NAMALWA (cell line): ENCODE results near the gene FAM20A.

ENCODE experiments used
- DNase-seq: peaks from one replicate; pipeline ENCODE4 v3.0.0-alpha.2; 2015; ENCODE audit warnings: low spot score

FAM20A gene

DNA sequence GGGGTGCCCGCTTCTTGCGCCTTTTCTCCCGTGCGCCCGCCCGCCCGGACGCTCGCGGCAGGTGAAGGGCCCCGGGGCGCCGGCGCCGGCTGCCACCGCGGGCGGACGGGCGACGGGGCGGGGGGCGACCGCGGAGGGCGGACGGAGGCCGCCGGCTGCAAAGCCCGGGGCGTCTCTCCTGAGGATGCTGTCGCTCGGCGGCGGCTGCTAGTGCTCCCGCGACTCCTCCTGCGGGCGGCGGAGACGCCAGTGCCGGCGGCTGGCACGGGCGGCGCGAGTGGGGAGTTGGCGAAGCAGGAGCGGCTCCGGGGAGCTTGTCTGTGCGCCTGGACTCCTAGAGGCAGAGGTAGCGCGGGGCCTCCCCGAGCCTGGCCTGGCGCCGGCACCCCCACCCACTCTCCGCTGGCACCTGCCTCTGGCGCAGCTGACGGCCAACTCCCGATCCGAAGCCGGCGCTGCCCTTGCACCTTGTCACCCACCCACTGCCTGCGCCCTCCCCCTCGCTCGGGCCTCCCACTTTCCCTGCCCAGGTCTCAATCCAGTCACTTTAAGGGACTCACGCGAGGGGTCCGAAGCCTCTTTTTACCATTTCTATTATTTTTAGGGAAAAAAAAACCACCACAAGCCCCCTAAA lies at the start of gene FAM20A:
FAM20A (minus strand) TSS at position 437 of the 634 bp plus-strand sequence. CDS start 701 bp downstream, outside the sequence.
- no peak for DNase-seq

DNA sequence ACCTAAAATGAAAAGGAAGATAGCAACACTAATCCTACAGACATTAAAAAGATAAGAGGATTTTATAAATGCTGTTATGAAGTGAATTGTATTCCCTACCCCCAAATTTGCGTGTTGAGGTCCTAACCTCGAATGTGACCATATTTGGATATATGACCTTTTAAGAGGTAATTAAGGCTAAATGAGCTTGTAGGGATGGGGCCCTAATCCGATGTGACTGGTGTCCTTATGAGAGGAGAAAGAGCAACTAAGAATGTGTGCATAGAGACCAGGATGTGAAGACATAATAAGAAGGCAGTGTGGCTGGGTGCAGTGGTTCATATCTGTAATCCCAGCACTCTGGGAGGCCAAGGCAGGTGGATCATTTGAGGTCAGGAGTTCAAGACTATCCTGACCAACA lies 48.2 kb upstream of the FAM20A start:
- no peak for DNase-seq

DNA sequence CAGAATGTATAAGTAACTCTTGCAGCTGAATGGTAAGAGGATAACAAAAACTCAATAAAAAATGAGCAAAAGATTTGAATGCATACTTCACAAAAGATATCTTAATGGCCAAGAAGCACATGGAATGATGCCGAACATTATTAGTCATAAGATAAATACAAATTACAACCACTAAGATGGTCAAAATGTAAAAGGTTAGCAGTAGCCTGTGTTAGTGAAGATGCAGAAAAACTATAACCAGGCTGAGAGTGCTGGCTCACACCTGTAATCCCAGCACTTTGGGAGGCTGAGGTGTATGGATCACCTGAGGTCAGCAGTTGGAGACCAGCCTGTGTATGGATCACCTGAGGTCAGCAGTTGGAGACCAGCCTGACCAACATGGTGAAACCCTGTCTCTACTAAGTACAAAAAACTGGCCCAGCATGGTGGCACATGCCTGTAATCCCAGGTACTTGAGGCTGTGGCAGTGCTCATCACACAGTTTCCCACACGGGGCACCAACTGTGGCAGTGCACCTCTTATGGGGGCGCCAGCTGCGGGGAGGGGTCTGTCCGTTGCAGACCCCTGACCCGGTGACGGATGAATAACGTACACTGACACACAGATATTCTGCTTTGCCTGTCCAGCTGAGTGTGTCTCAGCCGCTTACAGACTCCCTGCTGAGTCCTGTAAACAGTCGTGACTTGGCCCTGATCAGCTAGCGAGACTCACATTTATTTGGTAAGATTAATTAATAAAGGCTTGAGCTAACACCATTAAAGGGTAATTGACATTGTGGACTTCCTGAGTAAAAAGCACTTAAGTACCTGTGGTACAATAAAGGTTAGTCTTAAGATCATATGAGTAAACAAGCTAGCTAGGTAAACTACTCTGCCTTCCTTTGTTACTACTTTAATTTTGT lies 45.7 kb upstream of the FAM20A start:
- DNase-seq, result no peak

DNA sequence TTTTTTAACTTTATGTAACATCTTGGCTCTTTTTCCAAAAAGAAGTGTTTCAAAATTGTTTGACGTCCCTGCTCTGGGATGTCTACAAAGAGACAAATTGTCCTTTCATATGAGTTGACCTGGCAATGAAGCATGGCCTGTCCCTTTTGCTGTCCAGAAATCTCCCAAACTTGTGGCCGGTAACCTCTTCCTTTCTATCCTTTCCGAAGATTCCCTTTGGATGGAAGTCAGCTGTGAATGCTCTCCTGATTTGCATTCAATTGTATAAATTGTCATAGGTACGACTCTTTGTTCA lies 40.9 kb upstream of the FAM20A start:
- DNase-seq, result no peak

DNA sequence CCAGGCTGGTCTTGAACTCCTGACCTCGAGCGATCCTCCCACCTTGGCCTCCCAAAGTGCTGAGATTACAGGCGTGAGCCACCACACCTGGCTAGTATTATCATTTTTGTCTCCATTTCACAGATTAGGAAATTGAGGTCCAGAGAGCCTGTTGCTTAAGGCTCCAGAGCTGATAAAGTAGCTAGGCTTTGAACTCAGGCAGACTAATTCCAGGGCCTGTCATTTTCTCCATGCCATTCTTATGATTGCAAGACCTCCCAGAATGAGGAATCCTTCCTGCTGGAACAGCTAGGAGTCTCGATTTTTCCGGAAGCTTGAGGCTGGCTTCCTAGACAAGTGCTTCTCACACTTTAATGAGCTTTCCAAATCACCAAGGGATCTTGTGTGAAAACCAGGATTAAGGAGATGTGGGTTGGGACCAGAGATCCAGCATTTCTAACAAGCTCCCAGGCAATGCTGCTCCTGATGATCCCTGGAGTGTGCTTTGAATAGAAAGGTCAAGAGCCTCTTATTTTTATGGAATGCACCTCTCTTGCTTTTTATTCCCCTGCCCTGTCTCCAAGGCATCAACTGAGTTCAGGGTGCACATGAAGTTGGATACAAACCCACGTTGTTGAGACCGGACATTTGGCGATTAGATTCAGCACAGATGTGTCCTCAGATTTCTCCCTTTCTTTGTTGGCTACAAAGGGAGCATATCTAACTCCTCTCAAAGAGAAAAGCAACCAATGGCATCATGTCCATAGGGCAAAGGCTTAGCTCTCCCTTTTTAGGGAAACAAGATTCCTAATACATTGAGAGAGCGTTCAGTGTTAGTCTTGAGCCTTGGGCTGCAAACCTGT lies 40.3 kb upstream of the FAM20A start:
- no peak for DNase-seq

DNA sequence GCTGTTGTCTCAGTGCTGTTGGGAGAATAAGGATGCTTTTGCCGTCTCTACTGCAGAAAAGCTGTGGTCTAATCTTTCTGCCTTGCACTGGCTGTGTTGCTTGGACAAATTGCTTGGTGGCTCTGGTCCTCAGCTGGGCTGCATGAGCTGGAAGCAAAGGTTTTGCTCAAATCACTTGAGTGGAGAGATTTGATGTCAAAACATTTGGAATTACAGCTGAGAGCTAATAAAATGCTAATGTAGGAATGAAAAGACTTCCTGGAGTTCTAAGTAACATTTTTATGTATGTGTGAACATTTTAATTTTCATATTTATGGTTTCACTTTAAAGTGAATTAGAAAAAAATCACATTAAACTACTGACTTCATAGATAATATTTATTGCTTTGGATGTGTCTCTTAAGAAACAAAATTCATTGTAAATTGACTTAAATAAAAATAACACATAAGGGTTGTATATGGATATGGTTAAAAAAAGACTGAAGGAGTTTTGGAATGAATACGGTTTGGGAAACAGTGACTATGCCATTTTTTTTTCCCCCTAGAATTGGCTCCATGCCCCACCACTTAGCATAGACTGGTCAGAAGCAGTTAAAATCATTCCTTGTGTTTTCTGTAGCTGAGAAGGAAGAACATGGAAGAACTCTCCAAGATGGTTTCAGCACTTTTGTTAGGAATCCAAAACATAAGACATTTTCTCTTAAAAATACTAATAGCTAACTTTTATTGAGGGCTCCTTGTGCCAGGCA lies 39.2 kb upstream of the FAM20A start:
- DNase-seq, result no peak

DNA sequence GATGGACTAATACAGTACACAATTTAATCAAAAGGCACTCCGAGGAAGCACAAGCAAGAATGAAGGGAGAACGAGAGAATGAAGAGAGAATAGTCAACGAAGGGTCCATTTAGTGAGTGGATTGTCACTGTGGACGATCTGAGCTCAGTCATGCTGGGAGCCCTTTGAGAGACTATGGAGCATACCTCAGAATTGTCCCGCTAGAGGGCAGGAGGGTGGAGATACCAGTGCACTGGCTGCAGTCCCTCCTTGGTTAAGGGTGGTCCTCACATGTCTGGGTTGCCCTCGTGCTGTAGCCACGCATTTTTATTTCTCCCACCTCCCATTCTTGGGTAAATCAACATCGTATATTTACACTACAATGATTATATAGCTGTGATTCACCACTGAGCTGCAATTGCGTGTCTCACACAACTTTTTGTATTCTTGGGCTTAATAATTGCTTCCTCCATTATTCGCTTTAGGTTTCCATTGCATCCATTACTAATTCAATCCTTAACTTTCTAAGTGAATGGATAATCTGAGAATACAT lies 33.2 kb upstream of the FAM20A start:
- no peak for DNase-seq

DNA sequence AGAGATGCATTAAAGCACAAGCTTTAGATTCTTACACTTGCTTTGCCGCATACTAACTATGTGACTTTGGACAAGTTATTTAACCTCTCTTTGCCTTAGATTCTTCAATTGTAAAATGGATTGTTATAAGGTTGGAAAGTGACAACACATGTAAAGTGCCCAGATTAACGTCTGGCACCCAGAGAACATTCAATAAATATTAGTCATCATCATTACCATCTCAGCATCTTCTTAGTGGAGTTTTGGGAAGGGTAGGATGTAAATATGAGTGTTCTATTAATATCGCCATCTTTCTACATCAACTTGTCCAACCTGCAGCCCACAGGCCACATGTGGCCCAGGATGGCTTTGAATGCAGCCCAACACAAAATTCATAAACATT lies 27.4 kb upstream of the FAM20A start:
- DNase-seq, result no peak

DNA sequence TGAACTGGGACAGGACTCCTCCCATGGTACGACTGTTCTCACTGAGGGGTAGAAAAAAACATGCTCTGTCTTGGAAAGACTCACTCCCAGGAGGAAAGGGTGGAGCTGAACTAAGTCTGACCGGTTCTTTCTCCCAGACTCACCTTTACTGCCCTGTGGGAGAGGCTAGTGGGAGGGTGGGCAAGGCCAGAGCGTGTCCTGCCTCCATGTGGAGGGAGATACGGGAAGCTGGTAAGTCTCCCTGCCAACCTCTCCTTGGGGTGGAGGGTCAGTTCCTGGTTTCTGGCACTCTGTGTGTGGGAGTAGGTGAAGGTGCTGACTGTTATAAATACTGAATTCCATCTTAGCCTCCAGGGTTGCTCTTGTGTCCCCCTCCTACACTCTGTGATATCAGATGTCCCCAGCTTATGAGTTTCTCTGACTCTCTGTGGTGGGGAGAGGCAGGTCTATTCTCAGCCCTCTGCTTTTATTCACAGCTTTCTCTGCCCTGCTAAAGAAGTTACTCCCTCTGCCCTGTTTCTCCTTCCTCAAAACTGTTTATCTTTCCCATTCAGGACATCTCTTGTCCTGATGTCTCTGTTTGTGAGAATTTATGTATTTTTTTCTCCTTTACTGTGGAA lies 26.9 kb upstream of the FAM20A start:
- no peak for DNase-seq

DNA sequence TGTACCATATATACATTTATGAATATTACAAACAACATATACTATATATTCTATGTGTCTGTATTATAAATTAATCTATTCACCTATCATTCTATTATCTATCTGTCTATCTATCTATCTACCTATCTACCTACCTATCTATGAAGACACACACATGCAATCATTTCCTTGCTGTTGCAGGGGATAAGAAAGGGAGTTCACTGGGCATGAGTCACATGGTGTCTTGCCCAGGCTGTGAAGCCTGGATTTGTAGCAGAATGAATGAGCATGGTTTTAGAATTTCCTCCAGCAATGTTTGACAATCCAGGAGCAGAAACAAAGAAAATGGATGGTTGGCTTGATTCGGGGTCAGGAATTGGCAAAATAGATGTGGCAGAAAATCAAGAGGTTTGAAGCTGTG lies 23.2 kb upstream of the FAM20A start:
- no peak for DNase-seq

DNA sequence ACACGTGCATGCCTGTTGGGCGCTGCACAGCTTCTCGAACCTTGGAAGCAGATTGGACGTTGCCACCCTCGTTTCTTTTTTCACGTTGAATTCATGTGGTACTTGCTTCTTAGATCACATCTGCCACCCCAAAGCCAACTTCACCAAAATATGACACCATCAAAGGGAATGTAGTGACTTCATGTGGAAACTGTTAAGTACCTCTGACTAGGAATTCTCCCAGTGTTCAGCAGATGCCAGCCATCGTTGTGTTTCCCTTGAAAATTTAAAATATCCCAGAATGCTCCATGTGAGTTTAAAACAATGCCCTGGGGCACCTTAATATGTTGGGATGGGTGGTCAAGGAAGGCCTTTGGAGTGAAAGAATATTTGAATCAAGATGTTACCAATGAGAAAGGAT lies 22.6 kb upstream of the FAM20A start:
- DNase-seq, result no peak

DNA sequence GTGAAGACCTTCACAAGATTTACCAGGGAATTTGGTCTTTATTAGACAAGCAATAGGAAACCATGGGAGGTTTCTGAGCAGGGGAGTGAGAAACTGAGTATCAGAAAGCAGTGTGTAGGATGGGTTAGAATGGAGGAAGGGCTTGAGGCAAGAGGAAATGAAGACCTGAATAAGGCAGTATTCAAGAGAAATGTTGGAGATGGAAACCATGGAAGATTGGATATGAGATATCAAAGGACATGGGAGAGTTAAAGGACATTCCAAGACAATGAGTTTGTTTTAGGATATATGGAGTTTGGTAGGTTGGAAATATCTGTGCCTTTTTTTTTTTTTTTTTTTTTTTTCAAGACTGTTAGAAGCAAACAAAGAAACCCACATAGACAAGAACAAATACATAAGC lies 21.3 kb upstream of the FAM20A start:
- DNase-seq, result no peak

DNA sequence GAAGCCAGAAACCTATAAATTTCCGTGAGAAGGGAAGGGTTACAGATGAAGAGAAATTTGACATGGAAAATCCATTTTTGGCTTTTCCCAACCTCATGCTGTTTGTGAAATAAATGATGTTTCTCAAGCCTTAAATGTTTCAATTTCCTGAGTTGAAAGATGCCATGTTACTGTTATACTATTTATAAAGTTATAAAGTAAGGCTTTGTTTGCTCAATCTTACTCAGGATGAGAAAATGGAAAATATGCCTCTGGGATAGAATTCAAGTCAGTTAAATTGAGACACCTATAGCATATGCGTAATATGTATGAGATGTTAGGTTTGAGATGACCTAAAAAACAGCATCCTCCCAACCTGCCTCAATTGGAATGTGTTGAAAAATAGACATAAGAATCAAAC lies 19.9 kb upstream of the FAM20A start:
- DNase-seq, result no peak

DNA sequence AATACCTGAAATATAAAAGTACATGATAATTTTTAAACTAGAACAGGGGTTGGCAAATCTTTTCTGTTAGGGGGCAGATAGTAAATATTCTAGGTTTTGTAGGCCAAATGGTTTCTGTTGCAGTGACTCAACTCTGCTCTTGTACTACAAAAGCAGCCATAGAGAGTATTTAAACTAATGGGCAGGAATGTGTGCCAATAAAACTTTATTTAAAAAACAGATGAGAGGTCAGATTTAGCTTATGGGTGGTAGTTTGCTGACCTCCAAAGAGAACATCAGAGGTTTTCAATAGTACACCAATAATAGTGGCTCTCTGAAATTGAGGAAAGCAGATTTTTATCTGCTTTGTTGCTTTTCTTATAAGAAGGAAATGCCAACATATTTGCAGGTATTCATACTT lies 15.2 kb upstream of the FAM20A start:
- DNase-seq, result no peak

DNA sequence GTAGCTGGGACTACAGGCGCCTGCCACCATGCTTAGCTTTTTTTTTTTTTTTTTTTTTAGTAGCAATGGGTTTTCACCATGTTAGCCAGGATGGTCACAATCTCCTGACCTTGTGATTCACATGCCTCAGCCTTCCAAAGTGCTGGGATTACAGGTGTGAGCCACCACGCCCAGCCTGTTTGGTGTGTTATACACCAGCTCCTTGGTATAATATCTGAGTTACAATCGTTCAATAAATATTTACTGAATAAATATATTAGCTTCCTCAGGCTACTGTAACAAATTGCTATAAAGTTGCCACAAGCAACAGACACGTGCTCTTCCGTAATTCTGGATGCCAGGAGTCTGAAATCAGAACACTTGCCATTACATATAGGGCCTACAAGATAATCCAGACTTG lies 13.6 kb upstream of the FAM20A start:
- no peak for DNase-seq

DNA sequence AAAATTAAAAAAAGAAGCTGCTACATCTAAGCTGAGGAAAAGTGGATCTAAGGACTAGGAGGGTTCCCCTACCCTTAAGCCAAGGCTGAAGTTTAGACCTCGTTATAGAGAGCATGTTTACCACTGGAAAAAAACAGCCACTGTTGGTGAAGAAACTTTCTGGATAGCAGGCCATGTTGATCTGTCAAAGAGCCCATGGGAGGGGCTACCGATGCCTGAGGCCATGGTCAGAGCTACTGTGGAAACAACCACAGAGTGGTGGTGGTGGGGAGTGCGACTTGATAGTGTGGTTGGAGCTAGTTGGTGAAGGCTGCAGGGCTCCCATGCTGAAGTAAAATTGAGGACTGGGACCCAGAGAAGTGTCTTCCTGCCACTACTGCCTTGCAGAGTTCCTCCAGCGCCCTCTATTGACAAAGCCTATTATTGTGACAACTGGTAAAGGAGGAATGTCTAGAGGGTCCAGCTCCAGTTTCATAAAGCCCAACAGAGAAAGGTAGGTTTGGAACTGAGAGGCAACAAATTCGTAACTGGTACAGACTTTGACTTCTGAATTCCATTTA lies 12.7 kb upstream of the FAM20A start:
- peak; percentile 88 for DNase-seq

DNA sequence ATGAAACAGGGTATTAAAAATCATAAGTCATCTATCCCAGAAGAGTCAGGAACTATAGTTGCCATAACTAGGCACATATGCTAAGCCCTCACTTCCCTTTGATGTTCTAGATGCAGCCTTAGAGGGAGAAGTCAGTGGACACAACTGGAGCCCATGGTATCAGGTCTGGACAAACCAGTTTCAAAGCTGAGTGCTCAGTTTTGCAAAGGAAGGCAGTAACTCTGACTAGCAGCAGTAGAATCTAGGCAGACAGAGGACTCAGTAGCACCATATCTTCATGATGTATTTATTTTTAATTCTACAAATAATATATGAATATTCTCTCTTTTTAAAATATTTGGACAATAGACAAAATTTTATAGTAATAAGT lies 11.7 kb upstream of the FAM20A start:
- DNase-seq, result no peak

DNA sequence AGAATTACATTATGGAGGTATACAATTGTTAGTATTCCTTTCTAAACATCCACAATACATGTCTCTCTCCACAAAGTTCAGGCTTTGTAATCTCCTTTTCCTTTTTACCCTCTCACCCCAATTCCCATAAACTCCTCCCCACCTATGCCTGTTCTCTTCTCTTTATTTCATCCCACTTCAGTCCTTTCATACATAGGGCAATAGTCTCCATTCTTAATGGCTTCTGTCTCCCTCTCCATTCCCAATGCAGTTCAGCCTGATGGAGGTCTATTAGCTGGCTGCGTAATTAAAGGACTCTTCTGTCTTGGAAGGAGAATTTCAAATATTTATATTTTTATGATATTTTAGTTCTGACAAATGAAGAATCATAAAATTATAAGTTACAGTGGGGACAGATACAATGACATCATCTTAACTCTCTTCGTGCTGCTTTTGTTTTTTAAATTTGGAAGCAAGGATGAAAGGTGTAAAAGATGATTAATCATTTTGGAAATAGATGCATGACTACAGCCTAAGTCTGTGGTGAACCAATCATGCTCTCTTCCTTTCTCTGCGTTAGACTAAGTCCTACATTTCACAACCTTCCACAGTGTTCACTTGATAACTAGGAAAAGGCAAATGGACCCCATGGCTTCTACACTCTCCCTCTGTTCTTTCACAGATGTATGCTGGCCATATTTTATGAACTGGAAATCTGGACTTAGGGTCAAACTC lies 11.2 kb upstream of the FAM20A start:
- no peak for DNase-seq

DNA sequence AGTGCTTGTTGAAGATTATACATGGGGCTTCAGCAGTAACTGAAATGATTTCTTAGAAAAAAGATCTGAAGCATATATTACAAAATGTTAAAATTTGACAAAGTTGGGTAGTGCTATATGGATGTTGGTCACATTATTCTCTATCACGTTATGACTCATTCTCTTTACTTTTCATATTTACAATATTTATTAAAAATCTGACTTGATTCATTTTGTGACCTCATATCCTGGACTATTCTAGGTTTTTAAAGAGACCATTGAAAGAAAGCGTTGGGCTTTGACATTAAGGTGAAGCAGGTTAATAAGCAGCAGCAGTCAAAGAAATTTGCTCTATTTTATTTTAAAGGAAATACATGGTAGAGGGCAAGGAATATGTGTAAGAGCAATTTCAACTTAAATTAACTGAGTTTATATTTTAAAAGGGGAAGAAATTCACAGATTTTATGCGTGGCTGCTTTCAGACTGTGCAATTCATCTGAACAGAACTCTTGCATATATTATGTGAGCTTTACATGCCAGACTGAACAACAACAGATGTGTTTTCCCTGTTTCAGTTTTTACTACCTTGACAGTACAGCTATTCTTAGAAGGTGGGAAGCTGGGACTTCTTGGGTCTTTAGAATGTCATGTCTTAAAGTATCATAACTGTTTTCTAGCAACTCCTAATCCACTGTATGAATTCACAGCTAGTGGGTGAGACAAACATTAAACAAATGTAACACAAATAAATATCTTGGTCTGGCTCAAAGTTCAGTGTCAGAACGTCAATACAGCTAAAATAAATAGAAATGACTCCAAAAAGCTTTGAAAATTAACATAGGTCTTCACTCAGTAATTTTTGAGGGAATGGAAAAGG lies 10.4 kb upstream of the FAM20A start:
- DNase-seq, result no peak

DNA sequence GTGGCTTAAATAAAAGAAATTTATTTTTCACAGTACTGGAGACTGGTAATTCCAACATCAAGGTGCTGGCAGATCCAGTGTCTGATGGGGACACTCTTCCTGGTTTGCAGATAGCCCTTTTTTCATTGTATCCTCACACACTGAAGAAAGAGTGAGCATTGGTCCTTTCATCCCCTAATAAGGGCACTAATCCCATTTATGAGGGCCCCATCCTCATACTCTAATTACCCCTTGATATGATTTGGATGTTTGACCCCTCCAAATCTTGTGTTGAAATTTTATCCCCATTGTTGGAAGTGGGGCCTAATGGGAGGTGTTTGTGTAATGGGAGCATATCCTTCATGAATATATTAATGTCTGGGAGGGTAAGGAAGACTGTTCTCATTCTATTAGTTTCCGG lies 9.4 kb upstream of the FAM20A start:
- DNase-seq, result no peak
